Dermis blood vessel endothelial cell (primary cell): ENCODE measurements around the gene POLK. TPM values are rescaled to one million over a fixed set of nuclear protein-coding genes. Genes with fewer than 3 reads are reported as not detected.
A peak's percentile ranks its signal among the peaks of the same experiment; 100 is the strongest.
"Not testable (repeated sequence)": the region's sequence is repeated elsewhere in the genome, so short reads cannot be mapped to it uniquely, and the experiment has no call there.

ENCODE experiments used
- DNase-seq: peaks from one replicate; pipeline ENCODE4 v3.0.0; 2010
- total RNA-seq: library from RNA; depleted of rRNA; stranded (reverse); fragments of >200 nt; gene quantifications from 2 replicates; pipeline ENCODE4 v1.2.3, GENCODE V29; 2014

POLK gene
- total RNA-seq, 1 donor from 2014 or later, result 53.4 TPM

DNA sequence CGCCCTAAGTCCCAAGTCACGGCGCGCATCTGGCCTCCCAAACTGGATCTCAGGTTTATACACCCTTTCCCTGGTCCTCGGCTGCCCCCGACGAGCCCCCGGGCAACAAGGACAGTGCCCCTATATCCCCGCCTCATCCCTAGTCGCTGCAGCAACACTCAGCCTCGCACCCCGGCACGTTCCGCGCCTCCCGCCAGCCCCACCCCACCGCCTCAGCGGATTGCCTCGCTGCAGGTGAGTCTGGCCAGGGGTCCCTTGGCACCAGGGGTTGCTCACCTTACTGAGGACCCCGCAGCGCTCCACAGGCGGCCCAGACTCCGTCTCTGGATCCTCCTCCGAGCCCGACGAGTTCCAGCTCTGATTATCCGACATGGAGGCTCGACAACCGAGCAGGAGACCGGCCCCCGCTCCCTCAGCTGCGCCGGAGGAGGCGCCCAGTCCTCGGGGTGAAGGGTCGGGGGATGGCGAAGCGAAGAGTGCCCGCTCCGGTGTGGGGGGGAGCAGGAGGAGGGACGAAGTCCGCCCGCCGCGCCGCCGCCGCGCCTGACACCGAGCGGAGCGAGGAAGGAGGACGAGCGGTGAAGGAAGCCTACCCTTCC lies 756 bp upstream of the POLK start:
- no peak for DNase-seq

DNA sequence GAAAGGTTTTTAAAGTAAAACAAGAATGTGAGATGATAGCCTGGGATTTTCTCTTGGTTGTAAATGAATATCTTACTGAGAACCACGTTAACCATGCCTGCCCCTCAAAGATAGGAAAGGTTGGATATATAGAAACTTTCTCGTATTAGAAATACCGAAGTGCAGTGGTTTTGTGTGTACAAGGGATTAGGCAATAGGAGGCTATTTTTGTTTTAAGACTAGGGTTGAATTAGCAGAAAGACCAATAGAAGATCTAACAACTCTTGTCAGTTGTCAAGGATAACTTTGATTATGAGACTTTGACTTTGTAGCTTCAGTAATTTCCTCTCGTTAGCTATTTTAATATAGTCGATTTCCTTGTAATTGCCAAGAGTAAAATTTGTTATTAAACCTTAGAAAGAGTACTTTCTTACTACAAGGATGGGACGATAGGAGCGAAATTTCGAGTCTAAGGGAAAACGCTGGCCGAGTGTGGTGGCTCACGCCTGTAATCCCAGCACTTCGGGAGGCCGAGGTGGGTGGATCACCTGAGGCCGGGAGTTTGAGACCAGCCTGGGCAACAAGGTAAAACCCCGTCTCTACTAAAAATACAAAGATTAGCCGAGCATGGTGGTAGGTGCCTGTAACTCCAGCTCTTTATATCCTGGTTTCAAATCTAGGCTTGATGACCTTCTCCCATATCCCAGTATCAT lies 838 bp downstream of the POLK start:
- DNase-seq, result peak; percentile 26

DNA sequence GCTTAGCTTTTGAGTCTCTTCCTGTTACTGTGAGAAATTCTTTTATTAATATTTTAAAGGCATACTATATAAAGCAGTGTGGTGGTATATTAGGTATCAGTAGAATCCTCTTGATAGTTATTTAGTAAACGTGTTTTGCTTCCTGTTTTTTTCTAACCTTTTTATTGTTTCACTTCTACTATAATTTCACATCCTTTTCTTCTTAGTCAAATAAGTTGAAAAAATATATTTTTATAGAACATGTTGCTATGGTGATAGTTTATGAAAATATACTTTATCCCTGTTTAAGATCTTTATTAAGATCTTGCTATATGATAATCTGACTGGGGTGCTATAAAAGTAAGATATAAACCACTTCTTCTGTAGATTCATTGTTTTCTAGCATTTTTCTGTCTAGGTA lies 2.1 kb downstream of the POLK start:
- no peak for DNase-seq

DNA sequence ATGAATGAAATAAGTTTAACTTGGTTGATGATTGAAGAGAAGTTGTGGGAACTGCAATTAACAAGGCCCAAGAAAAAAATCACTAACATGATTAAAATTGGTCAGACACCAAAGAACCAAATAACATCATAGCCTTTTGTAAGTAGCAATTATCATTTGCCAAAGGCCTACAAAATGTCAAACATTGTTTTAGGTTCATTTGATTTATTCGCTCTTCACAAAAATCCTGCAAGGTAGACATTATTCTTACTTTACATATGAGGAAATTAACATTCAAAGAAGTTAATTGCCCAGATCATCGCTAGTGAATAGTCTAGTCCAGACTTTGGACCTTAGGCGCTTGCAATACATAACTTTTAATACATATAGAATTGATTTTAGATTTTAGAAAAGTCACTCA lies 2.6 kb downstream of the POLK start:
- DNase-seq, result no peak

DNA sequence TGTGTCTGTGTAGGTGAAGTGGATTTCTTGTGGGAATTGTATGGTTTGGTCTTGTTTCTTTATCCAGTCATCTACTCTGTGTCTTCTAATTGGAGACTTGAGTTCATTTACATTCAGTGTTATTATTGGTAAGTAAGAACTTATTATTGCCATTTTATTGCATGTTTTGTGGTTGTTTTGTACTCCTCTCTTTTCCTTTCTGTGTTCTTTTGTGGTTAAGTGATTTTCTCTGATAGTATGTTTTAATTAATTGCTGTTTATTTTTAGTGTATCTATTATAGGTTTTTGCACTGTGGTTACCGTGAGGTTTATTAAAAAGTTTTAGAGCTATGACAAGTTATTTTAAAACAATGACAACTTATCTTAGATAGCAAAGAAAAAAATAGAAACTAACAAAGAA lies 8.1 kb downstream of the POLK start:
- no peak for DNase-seq

DNA sequence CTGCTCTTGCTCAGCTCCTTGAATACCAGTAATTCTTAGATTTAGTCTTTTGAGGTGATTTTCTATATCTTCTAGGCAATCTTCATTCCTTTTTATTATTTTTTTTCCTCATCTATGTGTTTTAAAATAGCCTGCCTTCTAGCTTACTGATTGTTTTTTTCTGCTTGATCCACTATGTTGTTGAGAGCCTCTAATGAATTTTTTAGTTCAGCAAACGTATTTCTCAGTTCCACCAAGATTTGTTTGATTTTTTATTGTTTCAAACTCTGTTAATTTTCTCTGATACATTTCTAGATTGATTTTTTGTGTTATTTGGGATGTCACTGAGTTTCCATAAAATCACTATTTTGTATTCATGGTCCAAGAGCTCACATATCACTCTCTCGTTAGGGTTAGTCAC lies 9.5 kb downstream of the POLK start:
- no peak for DNase-seq

DNA sequence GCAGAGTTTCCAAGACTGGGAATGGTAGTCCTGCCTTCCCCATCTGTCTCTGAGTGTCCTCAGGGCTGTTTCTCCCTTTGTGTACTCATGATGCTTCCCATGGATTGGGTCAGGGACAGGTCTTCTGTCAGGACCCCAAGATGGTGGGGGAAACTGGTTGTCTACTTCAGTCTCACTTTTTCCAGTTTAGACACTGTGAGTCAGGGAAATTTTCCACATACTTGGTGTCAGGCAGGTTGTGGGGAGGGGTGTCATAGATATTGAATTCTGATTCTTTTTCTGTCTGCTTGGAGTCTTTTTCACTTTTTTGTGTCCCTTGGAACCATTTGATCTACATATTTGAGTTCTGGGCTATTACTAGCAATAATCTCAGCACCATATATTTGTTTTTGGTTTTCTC lies 10.3 kb downstream of the POLK start:
- no peak for DNase-seq

DNA sequence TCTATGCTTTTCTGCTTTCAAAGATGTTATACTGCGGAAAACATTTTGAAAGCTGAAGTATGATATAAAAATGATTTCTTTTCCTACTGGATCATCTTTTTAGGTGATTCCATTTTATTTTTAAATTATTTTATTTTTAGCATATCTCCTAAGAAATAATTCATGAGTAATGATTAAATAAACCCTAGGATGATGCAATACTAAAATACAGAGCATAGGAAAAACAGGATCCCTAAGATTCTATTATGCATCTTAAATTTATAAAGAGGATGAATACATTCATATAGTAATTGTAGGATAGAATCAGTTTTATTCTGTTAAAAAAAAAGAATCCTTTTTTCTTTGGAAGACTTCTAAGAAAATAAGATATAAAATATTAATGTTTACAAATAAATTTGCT lies 10.9 kb downstream of the POLK start:
- no peak for DNase-seq

DNA sequence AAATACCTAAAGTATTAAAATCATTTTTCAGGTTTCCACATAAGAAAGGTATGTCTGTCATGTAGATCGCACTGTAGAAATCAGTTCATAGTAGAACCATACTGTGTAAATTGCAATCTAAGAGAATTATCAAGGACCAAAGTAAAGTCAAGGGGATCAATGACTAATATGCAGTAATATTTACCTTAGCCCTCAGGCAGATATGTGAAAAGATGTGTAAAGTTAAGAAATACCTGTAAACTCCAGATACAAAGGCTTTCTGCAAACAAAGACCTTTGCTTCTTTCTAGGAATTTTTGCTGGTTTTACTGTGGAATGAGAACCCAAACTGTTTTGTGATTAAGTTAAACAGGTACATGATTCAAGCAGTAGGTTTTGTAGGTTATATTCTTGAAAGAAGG lies 11.6 kb downstream of the POLK start:
- DNase-seq, result no peak

DNA sequence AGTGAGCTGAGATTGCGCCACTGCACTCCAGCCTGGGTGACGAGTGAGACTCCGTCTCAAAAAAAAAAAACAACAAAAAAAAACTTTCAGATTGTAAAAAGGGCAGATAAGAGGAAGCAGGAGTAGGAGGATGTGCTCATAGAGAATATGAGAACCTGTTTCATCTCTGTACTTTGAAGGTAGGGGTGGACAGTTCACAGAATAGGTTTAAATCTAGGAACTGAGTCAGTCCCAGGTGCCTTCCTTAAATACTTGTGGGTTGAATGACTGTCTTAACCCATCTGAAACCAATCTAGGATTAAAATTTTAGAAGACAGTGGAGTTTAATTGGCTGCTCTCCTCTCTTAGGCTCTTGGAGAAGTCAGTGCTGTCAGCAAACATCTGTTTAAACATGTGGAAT lies 12.4 kb downstream of the POLK start:
- no peak for DNase-seq

DNA sequence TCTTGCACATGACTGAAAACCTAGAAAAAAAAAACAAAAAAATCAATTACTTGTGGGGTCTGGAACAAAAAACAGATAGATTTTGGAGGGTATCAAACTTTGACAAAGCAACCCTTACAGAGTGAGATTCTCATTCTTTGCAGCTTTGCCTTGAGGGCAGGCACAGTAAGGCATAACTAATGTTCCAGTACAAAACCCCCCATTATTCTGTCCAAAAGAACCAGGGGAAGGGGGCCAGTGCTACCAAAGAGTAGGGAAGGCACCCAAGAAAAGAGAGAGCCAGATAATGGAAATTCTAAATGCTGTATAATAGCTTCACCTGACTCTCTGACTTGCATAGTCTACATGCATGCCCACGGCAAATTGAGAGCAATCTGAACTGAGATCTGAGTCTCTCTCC lies 12.9 kb downstream of the POLK start:
- no peak for DNase-seq

DNA sequence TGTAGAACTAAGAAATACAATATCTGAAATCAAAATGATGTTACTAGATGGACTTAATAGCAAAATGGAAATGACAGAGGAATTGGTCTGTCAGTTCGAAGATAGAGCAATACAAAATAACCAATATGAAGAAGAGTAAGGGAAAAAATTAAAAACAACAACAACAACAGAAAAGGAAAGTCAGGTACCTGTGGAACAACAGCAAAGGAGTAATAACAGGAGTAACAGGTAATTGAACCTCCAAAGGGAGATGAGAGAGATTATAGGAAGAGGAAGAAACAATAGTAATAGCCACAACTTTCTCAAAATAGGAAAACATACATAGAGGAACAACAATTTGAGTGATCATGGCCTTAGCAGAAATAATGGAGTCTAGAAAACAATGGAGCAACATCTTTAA lies 13.7 kb downstream of the POLK start:
- no peak for DNase-seq

DNA sequence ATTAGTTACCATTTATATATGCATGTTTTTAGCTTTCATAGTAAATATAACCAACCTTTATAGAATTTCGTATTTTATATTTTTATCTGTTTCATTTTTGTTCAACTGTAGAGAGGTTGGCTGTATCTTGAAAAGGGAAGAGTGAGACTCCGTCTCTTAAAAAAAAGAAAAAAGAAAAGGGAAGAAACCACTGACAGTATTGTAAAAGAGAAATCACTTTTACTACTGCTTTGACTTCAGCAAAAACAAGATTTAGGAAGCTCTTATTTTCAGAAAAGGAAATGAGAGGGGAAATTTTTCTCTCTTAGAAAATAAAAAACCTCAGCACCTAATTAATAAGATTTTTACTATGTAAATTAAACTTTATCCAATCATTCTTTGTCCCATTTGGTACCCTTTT lies 14.4 kb downstream of the POLK start:
- DNase-seq, result no peak

DNA sequence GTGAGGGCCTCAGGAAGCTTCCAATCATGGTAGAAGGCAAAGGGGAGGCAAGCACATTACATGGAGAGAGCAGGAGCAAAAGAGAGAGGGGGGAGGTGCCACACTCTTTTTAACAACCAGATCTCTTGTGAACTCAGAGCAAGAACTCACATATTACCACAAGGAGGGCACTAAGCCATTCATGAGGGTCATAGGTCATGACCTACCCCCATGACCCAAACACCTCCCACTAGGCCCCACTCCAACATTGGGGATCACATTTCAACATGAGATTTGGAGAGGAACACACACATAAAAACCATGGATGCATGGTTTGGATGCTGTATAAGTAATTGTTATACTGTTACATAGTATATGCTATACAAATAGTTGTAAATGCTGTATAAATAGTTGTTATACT lies 17.5 kb downstream of the POLK start:
- no peak for DNase-seq

DNA sequence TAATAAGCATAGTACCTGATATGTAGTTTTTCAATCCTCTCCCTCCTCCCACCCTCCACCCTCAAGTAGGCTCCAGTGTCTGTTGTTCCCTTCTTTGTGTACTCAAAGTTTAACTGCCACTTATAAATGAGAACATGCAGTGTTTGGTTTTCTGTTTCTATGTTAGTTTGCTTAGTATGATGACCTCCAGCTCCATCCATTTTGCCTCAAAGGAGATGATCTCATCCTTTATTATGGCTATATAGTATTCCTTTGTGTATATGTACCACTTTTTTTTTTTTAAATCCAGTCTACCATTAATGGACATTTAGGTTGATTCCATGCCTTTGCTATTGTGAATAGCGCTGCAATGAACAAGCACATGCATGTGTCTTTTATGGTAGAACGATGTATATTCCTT lies 20.5 kb downstream of the POLK start:
- DNase-seq, result no peak

DNA sequence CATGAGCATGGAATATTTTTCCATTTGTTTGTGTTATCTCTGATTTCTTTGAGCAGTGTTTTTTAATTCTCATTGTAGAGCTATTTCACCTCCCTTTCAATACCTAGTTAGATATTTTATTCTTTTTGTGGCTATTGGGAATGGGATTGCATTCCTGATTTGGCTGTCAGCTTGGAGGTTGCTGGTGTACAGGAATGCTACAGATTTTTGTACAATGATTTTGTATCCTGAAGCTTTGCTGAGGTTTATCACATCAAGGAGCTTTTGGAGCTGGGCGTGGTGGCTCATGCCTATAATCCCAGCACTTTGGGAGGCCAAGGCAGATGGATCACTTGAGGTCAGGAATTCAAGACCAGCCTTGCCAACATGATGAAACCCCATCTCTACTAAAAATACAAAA lies 22.0 kb downstream of the POLK start:
- not testable (repeated sequence) for DNase-seq

DNA sequence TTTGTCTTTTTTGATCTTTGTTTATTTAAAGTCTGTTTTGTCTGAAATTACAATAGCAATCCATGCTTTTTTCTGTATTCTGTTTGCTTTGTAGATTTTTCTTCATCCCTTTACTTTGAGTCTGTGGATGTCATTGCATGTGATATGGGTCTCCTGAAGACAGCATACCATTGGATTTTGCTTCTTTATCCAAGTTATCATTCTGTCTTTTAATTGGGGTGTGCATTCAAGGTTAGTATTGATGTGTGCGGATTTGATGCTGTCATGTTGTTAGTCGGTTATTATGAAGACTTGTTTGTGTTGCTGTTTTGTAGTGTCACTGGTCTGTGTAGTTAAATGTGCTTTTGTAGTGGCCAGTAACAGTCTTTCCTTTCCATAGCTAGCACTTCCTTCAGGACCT lies 23.0 kb downstream of the POLK start:
- no peak for DNase-seq

DNA sequence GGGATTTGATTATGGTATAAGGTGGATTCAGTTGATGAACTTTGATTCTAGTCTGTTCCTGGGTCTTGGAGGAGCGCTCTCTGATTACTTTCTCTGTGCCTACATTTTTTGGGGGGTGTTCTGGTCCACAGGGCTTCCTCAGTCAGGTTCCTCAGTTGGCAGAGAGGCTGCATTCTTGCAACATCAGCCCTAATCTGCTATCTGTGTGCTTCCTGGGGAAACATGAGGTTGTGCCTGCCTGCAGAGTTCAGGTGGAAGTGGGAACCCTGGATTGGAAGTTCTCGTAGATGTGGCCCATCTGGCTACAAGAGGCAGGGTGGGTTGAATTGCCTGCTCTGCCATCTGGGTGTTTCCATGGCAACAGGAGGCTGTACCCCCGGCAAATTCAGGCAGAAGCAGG lies 24.5 kb downstream of the POLK start:
- DNase-seq, result no peak

DNA sequence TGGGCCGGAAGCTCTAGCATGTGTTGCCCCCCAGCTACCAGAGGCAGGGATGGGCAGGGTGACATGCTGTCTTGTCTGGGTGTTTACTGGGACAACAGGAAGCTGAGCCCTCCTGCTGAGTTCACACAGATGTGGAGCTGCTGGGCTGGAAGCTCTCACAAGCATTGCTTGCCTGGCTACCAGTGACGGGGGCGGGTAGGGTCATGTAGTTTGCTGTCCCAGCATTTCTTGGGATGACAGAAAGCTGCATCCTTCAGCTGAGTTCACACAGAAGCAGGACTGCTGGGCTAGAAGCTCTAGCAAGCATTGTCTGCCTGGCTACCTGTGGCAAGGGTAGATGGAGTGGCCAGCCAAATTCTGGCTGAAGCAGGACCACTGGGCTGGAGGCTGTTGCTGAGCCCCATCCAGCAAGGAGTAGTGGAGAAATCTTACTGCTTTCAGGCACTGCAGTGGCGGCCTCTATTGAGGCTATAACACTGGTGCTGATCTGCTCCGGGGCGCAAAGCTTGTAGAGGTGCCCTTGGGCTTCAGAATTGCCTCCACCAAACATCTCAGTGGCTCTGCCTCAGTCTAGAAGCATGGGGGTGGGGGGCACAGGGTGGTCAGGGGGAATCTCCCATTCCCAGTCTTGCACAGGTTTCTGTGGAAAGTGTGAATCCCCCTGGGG lies 25.1 kb downstream of the POLK start:
- no peak for DNase-seq

DNA sequence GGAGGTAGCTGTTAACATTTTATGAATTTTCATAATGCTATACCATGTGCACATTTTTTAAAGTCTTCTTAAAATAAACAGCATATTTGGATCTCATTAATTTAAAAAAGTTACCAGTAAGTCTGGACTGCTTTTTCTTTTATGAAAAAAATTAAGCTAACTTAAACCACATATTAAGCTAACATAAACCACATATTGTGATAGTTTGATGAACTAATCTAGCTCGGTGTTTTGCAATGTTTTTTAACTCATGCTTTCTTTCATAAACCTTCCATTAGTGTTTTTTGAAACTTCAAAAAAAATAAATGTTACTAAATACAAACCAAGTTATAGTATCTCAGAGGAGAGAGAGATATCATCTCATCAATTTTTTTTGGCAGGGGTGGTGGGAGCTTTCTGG lies 26.5 kb downstream of the POLK start:
- no peak for DNase-seq

DNA sequence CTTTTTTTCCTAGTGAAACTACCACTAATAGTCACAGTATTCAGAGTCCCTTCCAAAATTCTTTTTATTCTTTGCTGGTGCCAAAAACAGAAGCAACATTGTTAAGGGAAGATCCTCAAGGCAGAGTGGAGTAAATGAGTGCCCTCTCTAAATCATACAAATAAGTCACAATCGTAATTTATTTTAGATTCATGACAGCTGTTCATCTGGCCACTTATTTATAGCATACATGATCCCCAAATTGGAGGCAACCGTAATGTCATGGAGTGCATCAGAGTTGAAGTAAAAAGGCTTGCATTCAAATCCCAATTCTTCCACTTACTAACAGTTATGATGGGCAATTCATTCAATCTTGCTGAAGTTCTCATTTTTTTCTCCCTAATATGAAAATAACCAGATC lies 33.4 kb downstream of the POLK start:
- no peak for DNase-seq

DNA sequence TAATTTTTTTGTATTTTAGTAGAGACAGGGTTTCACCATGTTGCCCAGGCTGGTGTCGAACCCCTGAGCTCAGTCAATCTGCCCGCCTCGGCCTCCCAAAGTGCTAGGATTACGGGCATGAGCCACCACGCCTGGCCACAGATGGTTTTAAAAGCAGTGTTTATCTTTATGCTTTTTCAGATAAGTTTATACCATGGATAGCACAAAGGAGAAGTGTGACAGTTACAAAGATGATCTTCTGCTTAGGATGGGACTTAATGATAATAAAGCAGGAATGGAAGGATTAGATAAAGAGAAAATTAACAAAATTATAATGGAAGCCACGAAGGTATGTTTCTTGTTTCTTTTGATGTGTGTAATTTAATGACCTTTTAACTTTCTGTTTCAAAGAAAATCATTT lies 35.1 kb downstream of the POLK start:
- DNase-seq, result no peak

DNA sequence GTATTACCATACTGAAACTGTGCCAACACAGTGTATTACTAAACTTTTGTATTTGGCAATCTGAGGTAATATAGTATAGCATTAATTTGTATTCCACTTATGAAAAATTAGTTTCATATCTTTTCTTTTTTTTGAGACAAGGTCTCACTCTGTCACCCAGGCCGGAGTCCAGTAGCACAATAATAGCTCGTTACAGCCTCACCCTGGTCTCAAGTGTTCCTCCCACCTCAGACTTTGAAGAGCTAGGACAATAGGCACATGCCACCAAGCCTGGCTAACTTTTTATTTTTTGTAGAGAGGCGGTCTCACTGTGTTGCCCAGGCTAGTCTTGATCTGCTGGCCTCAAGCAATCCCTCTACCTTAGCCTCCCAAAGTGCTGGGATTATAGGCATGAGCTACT lies 36.1 kb downstream of the POLK start:
- DNase-seq, result no peak

DNA sequence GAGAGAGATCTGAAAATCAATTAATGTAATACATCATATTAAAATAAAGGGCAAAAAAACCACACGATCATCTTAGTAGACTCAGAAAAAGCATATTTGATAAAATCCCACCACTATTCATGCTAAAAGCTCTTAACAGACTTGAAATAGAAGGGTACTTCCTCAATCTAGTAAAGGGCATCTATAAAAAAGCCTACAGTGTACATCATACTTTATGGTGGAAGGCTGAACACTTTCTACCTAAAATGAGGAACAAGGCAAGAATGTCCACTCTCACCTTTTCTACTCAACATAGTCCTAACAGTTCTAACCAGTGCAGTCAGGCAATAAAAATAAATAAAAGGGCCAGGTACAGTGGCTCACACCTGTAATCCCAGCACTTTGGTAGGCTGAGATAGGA lies 38.9 kb downstream of the POLK start:
- DNase-seq, result no peak

DNA sequence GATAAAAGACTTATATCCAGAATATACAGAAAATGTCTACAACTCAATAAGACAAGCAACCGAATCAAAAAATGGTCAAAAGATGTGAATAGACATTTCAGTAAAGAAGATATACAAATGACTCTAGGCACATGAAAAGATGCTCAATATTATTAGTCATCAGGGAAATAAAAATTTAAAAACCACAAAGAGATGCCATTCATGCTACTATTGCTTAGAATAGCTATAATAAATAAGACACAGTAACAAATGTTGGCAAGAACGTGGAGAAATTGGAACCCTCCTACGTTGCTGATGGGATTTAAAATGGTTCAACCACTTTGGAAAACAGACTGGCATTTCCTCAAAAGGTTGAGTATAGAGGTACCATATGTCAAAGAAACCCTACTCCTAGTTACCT lies 39.8 kb downstream of the POLK start:
- DNase-seq, result no peak
